ENCODE measurements around the gene PRSS38.

PRSS38 gene

GRCh38 chr1:227798078-227798802, 17.2 kb upstream of the PRSS38 start:
- no peak for TF ChIP-seq CTCF (conservative IDR thresholded peaks at IDR 0.05; ENCODE audit: low read length)
- no peak for DNase-seq (ENCODE audit: low read depth)
- no peak overlapping the region for H3K4me3 ChIP-seq (ENCODE audit: low read length)

- no peak for TF ChIP-seq CTCF (conservative IDR thresholded peaks at IDR 0.05; ENCODE audit: low read length)
- no peak for DNase-seq (ENCODE audit: low read depth)
Measured at GRCh38 chr1:227799756-227800155, 15.7 kb upstream of the PRSS38 start.

GRCh38 chr1:227803933-227804332, 11.5 kb upstream of the PRSS38 start:
- DNase-seq (ENCODE audit: low read depth), result no peak
- no peak for TF ChIP-seq CTCF (conservative IDR thresholded peaks at IDR 0.05; ENCODE audit: low read length)
- no peak overlapping the region for H3K4me3 ChIP-seq (ENCODE audit: low read length)

More at GRCh38 chr1:227799756-227800155, 15.7 kb upstream of the PRSS38 start:
- no peak overlapping the region for H3K4me3 ChIP-seq (ENCODE audit: low read length)

- no peak overlapping the region for H3K4me3 ChIP-seq (ENCODE audit: low read length)
- peak; percentile 96 for DNase-seq (ENCODE audit: low read depth)
- no peak for TF ChIP-seq CTCF (conservative IDR thresholded peaks at IDR 0.05; ENCODE audit: low read length)
Measured at GRCh38 chr1:227805606-227806197, 9.8 kb upstream of the PRSS38 start.

GRCh38 chr1:227808566-227808965, 6.9 kb upstream of the PRSS38 start:
- no peak for TF ChIP-seq CTCF (conservative IDR thresholded peaks at IDR 0.05; ENCODE audit: low read length)
- peak; percentile 37 for DNase-seq (ENCODE audit: low read depth)
- H3K4me3 ChIP-seq (ENCODE audit: low read length), result no peak overlapping the region

GRCh38 chr1:227809026-227809425, 6.4 kb upstream of the PRSS38 start:
- DNase-seq (ENCODE audit: low read depth), result no peak
- no peak for TF ChIP-seq CTCF (conservative IDR thresholded peaks at IDR 0.05; ENCODE audit: low read length)
- H3K4me3 ChIP-seq (ENCODE audit: low read length), result no peak overlapping the region

- no peak overlapping the region for H3K4me3 ChIP-seq (ENCODE audit: low read length)
- no peak for TF ChIP-seq CTCF (conservative IDR thresholded peaks at IDR 0.05; ENCODE audit: low read length)
- DNase-seq (ENCODE audit: low read depth), result no peak
Measured at GRCh38 chr1:227813962-227814361, 1.5 kb upstream of the PRSS38 start.
